HG02840 (cell line): ENCODE data around the gene KTN1.

Experiments used
- ATAC-seq: cut with Tn5 transposase; IDR thresholded peaks from one replicate; pipeline ENCODE4 v1.9.1; 2021; ENCODE audit warnings: mild to moderate bottlenecking, moderate library complexity, moderate number of reproducible peaks; ENCODE audit not compliant: unreplicated experiment, low FRiP score

Gene KTN1

GRCh38 chr14:55579724-55580469 lies at the start of gene KTN1:
Gene KTN1, plus strand, starts transcription at chr14:55580207. Its CDS starts 31,842 bp downstream, at chr14:55612049.
- ATAC-seq, result peak; percentile 76

GRCh38 chr14:55530464-55530863 lies 49.5 kb upstream of the KTN1 start:
- ATAC-seq, result no peak

- no peak for ATAC-seq
Observed at GRCh38 chr14:55532645-55533344, 47.2 kb upstream of the KTN1 start.

- no peak for ATAC-seq
Observed at GRCh38 chr14:55533960-55534359, 46.0 kb upstream of the KTN1 start.

GRCh38 chr14:55535516-55536203 lies 44.3 kb upstream of the KTN1 start:
- ATAC-seq, result no peak

- ATAC-seq, result no peak
Observed at GRCh38 chr14:55536204-55536708, 43.8 kb upstream of the KTN1 start.

- no peak for ATAC-seq
Observed at GRCh38 chr14:55537782-55538181, 42.2 kb upstream of the KTN1 start.

GRCh38 chr14:55539975-55540374 lies 40.0 kb upstream of the KTN1 start:
- no peak for ATAC-seq

GRCh38 chr14:55540847-55541773 lies 38.9 kb upstream of the KTN1 start:
- no peak for ATAC-seq

GRCh38 chr14:55545779-55546178 lies 34.2 kb upstream of the KTN1 start:
- ATAC-seq, result peak; percentile 5

GRCh38 chr14:55546212-55546874 lies 33.7 kb upstream of the KTN1 start:
- peak; percentile 57 for ATAC-seq

GRCh38 chr14:55547650-55548315 lies 32.2 kb upstream of the KTN1 start:
- ATAC-seq, result no peak

- ATAC-seq, result no peak
Observed at GRCh38 chr14:55553791-55554190, 26.2 kb upstream of the KTN1 start.

- ATAC-seq, result no peak
Observed at GRCh38 chr14:55556929-55557623, 22.9 kb upstream of the KTN1 start.

- no peak for ATAC-seq
Observed at GRCh38 chr14:55562135-55562534, 17.9 kb upstream of the KTN1 start.

GRCh38 chr14:55568618-55569017 lies 11.4 kb upstream of the KTN1 start:
- no peak for ATAC-seq

GRCh38 chr14:55571125-55571889 lies 8.7 kb upstream of the KTN1 start:
- ATAC-seq, result no peak

GRCh38 chr14:55572578-55572977 lies 7.4 kb upstream of the KTN1 start:
- no peak for ATAC-seq
